GM06990 (cell line): ENCODE results near the gene FHIT.

ENCODE experiments used
- DNase-seq: peaks from one replicate; pipeline ENCODE4 v3.0.0-alpha.2; 2011; ENCODE audit not compliant: insufficient read length; ENCODE audit errors: extremely low read depth
- H3K27me3 ChIP-seq: replicated peaks from 2 replicates; pipeline ENCODE4 v1.6.0; 2011; ENCODE audit warnings: low read length; ENCODE audit not compliant: control insufficient read depth, insufficient read depth
- H3K36me3 ChIP-seq: 2 replicates; pipeline ENCODE4 v1.5.1; 2011; ENCODE audit warnings: low read length; ENCODE audit not compliant: control insufficient read depth, insufficient read depth
- H3K4me3 ChIP-seq: replicated peaks from 2 replicates; pipeline ENCODE4 v1.5.1; 2011; ENCODE audit warnings: low read depth, mild to moderate bottlenecking, control low read depth, low read length
- CTCF ChIP-seq: IDR thresholded peaks from 2 replicates; pipeline ENCODE4 v1.5.1; 2011; ENCODE audit warnings: low read length, control low read depth, mild to moderate bottlenecking, inconsistent platforms; ENCODE audit not compliant: insufficient read depth, poor library complexity, severe bottlenecking

The FHIT gene

GRCh38 chr3:60274646-60275045, 976.6 kb downstream of the FHIT start:
- H3K27me3 ChIP-seq = no peaks in the 10 kb centered on the region
- TF ChIP-seq CTCF = no peak
- no peaks in the 10 kb centered on the region for H3K36me3 ChIP-seq
- no peak overlapping the region for H3K4me3 ChIP-seq
- no peak for DNase-seq

- H3K27me3 ChIP-seq = no peaks in the 10 kb centered on the region
- H3K4me3 ChIP-seq = no peak overlapping the region
- no peak for TF ChIP-seq CTCF
- no peaks in the 10 kb centered on the region for H3K36me3 ChIP-seq
- DNase-seq = no peak
Observed at GRCh38 chr3:60274098-60274497, 977.2 kb downstream of the FHIT start.

- H3K27me3 ChIP-seq = no peaks in the 10 kb centered on the region
- H3K4me3 ChIP-seq = no peak overlapping the region
- TF ChIP-seq CTCF = no peak
- no peaks in the 10 kb centered on the region for H3K36me3 ChIP-seq
- no peak for DNase-seq
Observed at GRCh38 chr3:60269829-60270266, 981.4 kb downstream of the FHIT start.

GRCh38 chr3:60269377-60269776, 981.9 kb downstream of the FHIT start:
- TF ChIP-seq CTCF = no peak
- H3K4me3 ChIP-seq = no peak overlapping the region
- H3K27me3 ChIP-seq = no peaks in the 10 kb centered on the region
- H3K36me3 ChIP-seq = no peaks in the 10 kb centered on the region
- no peak for DNase-seq

GRCh38 chr3:60268123-60268522, 983.1 kb downstream of the FHIT start:
- no peak for DNase-seq
- Histone ChIP-seq H3K4me3 (no peak overlapping the region), H3K36me3 (no peaks in the 10 kb centered on the region), H3K27me3 (no peaks in the 10 kb centered on the region)
- no peak for TF ChIP-seq CTCF

DNA sequence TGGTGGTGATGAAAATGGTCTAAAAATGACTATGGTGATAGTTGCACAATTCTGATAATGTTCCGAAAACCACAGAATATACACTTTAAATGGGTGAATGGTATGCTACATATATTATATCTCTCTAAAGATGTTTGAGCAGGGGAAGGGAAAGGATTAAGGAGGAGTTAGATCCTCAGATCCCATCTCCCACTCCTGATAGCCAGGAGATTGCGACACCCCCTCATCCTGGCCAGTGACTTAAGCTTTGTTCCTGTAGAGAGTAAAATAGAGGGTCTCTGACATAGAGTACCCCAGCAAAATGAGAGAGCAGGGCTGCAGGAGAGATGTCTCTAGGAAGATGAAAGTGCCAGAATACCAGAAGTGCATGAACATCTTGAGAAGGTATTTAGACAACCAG, 984.8 kb downstream of the FHIT start:
- Histone ChIP-seq H3K27me3 (no peaks in the 10 kb centered on the region), H3K36me3 (no peaks in the 10 kb centered on the region), H3K4me3 (no peak overlapping the region)
- TF ChIP-seq CTCF = no peak
- DNase-seq = no peak
